HG03066 (cell line): ENCODE results near the gene SOBP.
A peak's percentile ranks its signal among the peaks of the same experiment; 100 is the strongest.
"Not testable (repeated sequence)": the region's sequence is repeated elsewhere in the genome, so short reads cannot be mapped to it uniquely, and the experiment has no call there.

Experiments used
- ATAC-seq: cut with Tn5 transposase; IDR thresholded peaks from one replicate; pipeline ENCODE4 v1.9.1; 2021; ENCODE audit warnings: low read depth; ENCODE audit not compliant: unreplicated experiment

The SOBP gene, protein sequence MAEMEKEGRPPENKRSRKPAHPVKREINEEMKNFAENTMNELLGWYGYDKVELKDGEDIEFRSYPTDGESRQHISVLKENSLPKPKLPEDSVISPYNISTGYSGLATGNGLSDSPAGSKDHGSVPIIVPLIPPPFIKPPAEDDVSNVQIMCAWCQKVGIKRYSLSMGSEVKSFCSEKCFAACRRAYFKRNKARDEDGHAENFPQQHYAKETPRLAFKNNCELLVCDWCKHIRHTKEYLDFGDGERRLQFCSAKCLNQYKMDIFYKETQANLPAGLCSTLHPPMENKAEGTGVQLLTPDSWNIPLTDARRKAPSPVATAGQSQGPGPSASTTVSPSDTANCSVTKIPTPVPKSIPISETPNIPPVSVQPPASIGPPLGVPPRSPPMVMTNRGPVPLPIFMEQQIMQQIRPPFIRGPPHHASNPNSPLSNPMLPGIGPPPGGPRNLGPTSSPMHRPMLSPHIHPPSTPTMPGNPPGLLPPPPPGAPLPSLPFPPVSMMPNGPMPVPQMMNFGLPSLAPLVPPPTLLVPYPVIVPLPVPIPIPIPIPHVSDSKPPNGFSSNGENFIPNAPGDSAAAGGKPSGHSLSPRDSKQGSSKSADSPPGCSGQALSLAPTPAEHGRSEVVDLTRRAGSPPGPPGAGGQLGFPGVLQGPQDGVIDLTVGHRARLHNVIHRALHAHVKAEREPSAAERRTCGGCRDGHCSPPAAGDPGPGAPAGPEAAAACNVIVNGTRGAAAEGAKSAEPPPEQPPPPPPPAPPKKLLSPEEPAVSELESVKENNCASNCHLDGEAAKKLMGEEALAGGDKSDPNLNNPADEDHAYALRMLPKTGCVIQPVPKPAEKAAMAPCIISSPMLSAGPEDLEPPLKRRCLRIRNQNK

DNA sequence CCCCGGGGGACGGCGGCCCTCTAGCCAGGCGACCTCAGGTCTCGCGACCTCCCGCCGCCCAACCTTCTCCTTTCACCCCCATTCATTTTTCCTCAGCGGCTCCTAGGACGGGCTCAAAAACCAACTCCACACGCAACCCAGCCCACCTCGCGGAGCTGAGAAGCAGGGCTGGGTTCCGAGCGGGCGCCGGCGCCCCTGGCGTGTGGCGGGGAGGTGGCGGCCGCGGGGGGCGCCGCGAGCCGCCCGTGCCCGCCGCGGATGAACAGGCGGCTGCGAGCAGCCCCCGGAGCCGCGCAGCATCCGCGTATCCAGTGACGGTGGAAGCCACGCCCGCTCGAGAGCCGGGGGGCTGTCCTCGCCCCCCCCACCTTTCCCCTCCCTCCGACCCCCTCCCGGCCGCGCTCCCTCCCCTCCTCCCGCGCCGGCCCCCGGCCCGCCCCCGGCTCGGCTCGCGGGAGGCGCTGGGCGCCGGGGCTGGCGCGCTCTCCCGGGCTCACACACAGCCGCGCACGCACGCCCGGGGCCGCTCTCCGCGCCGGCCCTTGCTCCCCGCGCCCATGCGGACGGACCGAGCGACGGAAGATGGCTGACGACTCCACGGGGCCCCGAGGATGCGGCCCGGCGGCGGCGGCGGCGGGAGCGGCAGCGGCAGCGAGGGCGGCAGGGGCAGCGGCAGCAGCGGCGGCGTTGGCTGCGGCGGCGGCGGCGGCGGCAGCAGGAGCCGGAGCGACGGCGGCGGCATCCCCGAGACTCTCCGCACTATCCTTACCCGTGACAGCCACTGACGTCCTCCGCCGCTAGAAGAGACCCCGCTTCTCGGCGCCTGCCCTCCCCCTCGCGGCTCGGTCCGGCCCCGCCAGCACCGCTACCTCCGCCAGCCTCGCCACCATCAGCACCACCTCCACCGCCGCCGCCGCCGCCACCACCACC lies at the start of gene SOBP:
TSS of gene SOBP (plus strand) at position 482 of the 930 bp plus-strand sequence. CDS start 500 bp downstream, outside the sequence.
- no peak for ATAC-seq

DNA sequence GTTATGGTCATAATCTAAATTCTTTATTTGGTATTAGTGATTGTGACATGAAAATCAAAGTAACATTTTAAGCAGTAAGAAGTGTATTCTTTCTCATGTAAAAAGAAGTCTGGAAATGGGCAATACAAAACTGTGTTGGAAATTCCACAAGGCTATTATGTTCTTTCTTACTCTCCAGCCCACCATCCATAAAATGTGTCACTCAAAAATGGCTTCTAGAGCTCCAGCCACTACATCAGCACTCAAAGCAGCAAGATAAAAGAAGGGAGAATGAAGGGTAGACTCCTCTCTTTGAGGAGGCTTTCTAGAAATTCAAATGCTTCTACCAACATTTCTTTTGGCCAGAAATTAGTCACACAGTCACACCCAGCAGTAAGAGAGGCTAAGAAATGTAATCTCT lies 49.0 kb upstream of the SOBP start:
- ATAC-seq: no peak

DNA sequence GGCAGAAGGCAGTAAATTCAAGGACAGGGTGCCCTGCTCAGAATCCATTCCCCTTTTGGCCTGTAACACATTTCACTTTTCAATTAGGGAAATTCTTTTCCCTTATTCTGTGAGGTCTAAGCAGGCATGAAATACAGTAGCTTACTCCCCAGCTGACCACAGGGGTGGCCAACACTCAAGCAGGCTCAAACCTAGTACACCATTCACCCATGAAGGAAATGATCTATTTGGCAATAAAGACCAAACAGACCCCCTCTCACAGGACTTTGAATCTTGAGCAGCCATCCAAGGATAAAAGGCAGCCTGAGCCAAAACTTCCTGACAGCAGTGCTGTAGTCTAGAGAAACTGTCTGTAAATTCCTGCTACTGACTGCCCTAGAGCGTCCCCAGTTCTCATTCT lies 48.2 kb upstream of the SOBP start:
- no peak for ATAC-seq

DNA sequence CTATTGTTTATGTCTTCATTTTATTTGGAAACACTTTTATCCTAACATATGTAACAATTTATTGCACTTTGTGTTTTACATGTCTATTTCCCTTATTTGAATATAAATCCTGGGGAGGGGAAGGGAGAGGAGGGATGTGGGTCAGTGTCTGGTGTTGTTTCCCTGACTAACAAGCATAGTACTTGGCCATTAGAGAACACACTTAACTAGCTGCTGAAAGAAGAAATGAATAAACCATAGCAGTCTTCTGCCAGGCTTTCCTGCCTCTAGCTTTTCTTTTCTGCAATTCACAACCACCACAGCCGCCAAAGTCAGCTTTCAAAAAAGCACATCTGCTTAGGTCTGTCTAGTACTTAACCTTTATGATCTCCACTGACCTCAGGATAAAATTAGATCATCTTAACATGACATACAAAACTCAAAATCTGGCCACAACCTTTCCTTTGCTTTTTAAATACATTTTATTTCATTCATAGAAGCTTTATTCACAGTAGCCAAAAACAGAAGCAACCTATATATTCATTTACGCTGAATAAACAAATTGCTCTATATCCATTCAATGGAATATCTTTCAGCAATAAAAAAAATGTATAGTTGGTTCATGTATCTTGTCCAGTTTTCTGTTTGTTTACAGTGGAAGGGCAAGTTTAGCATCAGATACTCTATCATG lies 46.8 kb upstream of the SOBP start:
- no peak for ATAC-seq

DNA sequence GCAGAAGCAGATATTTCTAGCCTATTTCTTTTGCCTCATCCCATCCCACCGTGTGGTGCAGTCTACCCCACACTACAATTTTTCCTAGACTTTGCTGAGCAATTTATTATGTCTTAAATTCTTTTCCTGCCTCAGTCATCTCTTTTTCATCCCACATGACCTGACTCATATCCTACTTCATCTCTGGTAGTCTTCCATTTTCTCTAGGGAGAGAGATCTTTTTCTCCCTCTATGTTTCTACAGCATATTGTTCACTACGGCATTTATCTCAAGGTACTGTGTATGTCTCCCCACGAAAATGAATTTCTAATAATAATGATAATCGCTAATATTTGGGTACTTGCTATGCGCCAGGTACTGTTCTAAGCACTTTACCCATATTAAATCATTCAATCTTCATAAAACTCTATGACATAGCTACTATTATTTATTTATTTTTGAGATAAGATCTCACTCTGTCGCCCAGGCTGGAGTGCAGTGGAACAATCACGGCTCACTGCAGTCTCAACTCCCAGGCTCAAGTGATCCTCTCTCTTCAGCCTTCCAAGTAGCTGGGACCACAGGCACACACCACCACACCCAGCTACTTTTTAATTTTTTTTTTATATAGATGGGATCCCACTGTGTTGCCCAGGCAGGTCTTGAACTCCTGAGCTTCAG lies 46.2 kb upstream of the SOBP start:
- ATAC-seq: no peak

DNA sequence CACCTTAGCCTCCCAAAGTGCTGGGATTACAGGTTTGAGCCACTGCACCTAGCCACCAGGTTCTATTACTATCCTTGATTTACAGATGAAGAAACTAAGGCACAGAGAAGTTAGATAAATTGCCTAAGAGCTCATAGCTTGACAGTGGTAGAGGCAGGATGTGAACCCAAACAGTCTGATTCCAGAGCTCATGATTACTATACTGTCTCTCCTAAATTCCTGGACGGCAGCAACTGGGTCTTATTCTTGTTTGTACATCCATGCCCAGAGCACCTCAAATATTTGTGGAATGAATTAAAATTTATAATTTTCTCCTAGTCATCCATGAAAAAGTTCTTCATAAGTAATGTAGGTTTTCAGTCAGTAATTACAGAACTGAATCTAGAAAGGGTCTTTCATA lies 45.6 kb upstream of the SOBP start:
- ATAC-seq: no peak

DNA sequence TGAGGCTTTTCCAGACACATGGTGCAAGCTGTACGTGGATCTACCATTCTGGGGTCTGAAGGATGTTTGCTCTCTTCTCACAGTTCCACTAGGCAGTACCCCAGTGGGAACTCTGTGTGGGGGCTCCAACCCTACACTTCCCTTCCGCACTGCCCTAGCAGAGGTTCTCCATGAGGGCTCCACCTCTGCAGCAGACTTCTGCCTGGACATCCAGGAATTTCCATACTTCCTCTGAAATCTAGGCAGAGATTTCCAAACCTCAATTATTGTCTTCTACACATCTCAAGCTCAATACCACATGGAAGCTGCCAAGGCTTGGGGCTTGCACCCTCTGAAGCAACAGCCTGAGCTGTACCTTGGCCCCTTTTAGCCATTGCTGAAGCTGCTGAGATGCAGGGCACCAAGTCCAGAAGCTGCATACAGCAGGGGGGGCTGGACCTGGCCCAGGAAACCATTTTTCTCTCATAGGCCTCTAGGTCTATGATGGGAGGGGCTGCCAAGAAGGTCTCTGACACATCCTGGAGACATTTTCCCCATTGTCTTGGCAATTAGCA lies 42.2 kb upstream of the SOBP start:
- ATAC-seq: no peak

DNA sequence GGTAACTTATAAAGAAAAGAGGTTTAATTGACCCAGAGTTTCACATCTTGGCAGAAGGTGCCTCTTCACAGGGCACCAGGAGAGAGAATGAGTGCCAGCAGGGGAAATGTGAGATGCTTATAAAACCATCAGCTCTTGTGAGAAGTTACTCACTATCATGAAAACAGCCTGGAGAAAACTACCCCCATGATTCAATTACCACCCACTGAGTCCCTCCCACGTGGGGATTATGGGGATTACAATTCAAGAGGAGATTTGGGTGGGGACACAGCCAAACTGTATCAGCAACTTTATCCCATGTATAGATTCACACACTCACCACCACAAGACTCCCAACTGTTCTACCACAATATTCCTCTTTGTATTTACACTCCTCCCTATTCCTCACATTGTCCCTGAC lies 41.1 kb upstream of the SOBP start:
- ATAC-seq: no peak

DNA sequence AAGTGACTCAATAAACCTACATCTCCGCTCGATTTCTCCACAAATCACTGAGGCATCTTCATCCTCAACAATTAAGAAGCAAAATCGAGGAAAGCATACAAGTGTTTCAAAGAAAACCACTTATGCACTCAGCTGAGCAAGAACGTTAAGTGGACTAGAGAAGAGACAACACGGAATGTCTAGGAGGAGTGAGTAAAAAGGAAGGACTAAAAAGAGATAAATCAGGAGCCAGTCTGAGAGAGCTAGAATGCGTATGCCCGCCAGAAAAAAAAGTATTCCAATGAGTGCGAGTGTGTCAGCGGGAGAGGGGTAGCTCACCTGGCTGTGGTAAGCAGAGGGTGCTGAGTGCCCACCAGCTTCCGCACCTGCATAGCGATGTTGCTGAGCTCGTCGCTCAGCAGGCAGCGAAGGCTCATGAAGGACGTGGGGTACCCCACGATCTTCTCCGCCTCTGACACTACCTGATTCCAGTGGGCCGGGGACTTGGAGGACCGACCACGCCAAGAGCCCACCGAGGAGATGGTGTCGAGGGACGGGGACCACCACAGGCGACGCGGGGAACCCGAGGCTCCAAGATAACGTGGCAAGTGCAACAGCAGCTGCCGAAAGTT lies 31.1 kb upstream of the SOBP start:
- peak; percentile 21 for ATAC-seq

DNA sequence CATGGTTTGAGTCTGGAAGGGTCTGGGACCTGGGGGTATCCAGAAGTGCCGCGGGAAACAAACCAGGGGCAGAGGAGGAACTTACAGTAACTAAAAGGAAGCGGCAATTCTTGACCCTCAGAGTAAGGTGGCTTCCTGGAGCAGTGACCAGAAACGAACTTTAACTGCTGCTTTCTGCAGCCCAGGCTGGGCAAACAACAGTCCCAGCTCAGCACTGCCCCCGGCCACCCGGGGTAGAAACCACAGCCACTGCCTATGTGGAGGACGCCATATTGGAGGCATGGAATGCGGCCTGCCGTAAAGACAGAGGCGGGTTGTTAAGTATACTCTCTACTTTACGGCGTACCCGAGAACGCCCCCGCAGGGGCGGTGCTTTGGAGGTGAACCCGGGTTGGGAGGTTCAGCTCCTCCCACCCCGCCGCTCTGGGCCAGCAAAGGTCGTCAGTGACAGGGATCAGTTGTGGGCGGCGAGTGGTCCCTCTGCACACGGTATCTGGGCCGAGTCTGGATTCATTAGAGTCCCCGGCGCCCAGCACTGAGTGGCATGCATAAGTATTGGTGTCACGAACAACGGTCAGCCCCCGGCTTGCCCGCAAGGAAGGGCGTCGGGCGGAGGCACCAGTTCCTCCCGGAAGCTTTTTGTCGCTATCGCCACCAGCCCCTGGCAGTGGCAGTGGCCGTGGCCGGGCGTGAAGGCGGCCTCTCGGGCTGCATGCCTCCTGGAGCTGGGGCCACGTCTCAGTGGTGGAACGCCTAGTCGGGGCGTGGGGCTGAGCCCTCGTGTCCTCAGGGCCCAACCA lies 30.4 kb upstream of the SOBP start, which contains the start of gene PDSS2:
TSS of gene PDSS2 (minus strand) at position 282 of the 800 bp plus-strand sequence. CDS start at position 3, 279 bp downstream.
- peak; percentile 87 for ATAC-seq

DNA sequence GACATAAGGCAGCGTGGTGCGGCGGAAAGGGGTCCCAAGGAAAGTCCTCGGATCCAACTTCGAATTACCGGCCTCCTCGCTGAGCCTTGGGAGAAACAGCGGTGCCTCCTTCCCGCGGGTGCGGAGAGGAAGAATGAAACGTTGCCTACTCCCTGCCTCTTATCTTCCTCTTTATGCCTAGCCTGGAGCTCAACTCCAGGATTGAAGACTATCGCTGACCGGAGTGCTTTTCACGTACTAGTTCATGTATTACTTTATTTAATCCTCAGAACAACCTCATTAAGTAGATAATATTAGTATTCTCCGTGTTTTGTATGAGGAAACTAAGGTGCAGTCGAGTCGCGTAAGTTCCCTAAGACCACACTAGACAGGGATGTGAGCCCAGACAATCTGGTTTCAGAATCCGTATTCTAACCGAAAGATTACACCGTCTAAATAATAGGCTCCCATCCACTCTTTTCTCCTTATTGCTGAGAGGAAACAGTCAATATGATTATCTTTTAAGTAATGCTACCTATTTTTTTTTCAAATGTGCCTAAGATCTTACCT lies 29.8 kb upstream of the SOBP start:
- no peak for ATAC-seq

DNA sequence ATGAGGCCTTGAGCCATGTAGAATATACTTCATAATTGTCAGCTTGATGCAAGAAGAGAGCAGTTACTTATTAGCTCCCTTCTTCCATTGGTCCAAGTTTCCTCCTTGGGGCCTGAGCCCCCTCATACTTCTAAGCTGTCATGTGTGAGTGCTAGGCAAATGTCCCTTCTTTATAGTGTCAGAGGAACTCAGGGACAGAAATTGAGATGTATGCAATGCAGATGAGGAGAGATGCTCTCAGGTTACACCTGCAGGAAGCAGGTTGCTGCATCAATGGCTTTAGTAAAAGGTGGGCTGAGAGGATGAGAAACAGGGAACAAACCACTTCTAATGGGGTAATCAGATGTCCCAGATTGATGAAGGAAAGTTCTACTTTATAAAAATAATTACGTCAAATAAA lies 23.9 kb upstream of the SOBP start:
- no peak for ATAC-seq

DNA sequence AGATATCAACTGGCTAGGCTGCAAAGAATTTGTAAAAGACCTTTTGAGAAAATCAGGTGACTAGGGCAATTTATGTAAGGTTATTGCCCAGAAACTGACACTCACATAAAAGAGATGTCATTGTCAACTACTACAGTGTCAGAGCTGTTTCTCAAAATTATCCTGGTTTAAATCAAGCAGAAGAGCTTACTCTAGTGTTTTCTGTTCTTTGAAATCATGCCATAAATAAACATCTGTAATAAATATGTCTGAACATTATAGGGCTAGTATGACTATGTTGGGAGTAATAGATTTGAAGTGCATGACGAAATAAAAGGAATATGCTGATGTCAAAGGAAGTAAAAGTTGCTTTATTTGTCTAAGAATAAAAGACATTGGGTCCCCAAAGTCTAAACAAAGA lies 19.6 kb upstream of the SOBP start:
- ATAC-seq: no peak

DNA sequence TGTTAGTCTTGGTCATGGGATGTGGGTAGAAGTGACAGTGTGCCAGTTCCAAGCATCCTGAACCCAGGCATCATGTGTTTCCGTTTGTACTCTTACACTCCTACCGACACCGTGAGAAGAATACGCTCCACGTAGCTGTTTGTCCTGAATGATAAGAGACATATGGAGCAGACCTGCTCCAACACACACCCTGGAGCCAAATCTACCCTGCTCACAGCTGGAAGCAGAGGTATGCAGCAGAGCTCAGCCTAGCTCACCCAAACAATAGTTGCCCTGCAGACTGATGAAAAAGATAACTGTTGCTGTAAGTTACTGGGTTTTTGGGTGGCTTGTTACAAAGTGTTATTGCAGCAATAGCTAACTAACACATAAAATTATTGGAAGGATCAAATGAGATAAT lies 16.3 kb upstream of the SOBP start:
- ATAC-seq: no peak

DNA sequence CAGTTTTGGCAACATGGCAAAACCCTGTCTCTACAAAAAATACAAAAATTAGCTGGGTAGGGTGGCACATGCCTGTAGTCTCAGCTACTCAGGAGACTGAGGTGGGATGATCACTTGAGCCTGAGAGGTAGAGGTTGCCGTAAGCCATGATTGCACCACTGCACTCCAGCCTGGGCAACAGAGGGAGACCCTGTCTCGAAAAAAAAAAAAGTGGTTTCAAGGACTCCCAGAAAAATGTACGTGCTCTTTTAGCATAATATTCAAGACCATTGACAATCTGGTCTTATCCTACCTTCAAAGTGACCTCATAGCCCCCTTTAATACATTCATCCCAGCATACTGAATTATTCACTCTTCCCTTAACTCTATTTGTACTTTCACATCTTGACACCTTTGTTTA lies 14.6 kb upstream of the SOBP start:
- not testable (repeated sequence) for ATAC-seq

DNA sequence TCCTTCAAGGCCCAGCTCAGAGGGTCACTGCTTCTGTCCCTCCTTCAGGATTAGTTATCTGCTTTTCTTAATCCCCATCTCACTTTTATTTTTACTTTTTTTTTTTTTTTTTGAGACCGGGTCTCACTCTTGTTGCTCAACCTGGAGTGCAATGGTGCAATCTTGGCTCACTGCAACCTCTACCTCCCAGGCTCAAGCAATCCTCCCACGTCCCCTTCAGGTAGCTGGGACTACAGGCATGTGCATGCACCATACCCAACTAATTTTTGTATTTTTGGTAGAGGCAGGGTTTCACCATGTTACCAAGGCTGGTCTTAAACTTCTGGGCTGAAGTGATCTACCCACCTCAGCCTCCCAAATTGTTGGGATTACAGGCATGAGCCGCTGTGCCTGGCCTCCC lies 14.1 kb upstream of the SOBP start:
- ATAC-seq: not testable (repeated sequence)

DNA sequence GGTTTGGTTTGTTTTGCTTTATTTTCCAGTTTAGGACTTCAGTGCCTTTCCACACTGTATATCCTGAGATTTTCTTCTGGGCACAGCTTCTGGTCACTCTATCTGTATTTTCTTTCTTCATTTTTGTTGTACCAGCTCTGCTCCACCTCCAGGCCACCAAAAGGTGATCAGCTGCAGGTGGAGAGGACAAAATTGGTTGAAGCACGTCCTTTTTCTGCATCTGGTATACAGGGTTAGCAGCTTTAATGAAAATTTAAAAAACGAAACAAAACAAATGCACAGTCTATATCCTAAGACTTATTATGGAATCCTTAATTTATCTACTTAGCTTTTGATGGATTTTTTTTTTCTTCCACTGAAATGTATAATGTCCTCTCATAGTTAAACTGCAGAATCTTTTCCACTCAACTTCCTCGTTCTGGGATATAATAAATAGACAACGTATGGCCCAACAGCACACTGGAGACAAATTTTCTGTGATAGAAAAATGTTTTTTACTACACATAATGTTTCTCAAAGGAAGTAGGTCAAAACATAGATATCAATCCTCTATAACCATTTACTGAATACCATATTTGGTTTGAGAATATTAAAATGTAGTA lies 10.7 kb upstream of the SOBP start:
- no peak for ATAC-seq
